Lower leg skin (tissue), 3 donors: Measurements from ENCODE around the gene CEACAM5.

Experiments used
- CTCF ChIP-seq, 3 donors: fragments of 450-650 bp; IDR thresholded peaks; one replicate each; pipeline ENCODE4 v1.5.1; 2016; ENCODE audit warnings: antibody characterized with exemption in 3 of 3, mild to moderate bottlenecking in 3 of 3, moderate library complexity in 2 of 3
- POLR2A ChIP-seq, 2 donors: fragments of 450-650 bp; IDR thresholded peaks; one replicate each; pipeline ENCODE4 v1.6.1; 2016 to 2017; ENCODE audit warnings: antibody characterized with exemption in 2 of 2, mild to moderate bottlenecking in 1 of 2, moderate library complexity in 1 of 2

GRCh38 chr19:41734585-41734984 lies 26.2 kb downstream of the CEACAM5 start:
- no peak for TF ChIP-seq POLR2A (IDR thresholded peaks at IDR 0.05)
- no peak for TF ChIP-seq CTCF (IDR thresholded peaks at IDR 0.05)
